ENCODE data around the gene CCT4.
"Not testable (repeated sequence)": the region's sequence is repeated elsewhere in the genome, so short reads cannot be mapped to it uniquely, and the experiment has no call there.

Gene CCT4

GRCh38 chr2:61888267-61889055 lies at the start of gene CCT4:
TSS of gene CCT4 (minus strand) at chr2:61888656. CDS start at chr2:61888507, 149 bp downstream.
- peak; percentile 90 for DNase-seq (ENCODE audit: low read depth)

GRCh38 chr2:61937886-61938285 lies 49.4 kb upstream of the CCT4 start:
- DNase-seq (ENCODE audit: low read depth), result no peak

DNA sequence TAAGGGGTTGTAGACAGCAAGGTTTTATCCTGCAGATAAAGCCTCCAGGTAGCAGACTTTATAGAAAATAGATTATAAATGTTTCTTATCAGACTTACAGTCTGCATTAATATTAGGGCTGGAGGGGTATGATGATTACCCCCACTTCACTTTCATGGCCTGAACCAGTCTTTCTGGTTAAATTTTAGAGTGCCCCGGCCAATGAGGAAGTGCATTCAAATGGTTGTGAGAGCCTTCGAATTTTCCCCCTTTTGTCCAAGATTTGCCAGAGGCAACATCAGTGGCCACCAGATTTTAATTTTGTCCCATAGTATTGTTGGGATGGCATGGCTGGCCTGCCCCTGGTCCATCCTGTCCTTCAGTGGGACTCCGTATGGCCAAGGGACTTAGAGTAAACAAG lies 48.6 kb upstream of the CCT4 start:
- no peak for DNase-seq (ENCODE audit: low read depth)

DNA sequence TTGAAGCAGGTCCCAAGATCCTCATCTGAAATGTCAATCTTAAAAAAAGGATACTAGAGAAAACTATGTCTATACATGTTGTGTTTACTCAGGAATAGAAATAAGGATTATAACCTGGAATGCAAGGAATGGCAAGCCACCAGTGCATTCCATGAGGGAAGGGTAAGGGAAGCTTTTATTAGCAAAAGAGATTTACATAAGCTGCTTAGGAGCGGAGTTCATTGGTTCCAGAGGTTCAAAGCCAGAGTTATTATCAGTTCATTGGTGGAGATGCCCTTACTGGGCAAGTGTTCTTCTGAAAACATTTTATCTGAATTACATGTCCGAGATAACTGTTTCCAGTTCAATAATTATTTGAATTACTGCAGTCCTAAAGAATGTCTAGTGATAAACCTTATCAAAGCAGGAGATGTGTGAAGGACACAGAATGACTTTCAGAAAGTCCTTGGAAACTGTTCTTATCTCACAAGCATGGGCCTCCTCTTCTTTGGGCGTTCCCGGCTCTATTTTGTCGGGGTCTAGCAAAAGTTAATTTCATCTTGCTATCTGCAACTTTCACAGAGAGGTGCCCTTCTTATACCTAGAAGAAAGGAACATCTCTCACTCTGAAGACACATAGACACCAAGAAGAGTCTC lies 40.5 kb upstream of the CCT4 start:
- DNase-seq (ENCODE audit: low read depth), result no peak

DNA sequence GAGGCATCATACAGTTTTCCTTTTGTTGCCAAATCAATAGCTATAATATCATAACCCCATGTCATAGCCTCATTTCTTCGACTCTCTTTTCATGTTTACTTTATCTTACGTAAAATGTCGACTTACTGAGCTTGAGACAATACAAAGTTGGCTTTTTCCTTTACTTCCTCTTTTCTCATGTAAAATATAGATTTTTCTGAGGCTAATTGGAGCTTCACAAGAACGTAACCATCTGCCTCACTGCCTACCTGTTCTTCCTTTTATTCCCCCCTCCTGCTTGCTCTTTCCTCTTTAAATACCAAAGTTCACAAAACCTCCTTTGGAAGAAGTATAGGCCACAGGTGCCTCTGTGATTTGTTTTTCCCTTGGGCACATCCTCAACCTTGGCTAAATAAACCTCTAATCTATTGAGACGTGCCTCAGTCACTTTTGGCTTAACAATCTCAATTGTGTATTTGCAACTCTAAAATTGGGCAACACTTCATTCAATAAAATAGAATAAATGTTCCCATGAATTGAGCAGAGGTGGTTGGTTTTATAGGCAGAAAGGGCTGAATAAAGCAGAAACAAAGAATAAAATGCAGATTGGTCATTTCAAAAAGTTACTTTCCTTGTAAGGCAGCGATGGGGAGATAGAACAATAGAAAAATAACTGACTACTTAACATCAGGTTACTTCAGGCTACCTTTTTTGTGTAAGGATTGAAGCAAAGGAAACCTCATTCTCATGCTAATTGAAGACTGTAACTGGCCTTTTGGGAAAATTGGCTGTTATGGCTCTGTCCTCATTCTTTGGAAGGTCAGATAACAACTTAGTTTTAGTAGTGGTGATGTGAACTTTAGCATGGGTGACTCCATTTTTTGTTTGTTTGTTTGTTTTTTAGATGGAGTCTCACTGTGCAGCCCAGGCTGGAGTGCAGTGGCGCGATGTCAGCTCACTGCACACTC lies 38.3 kb upstream of the CCT4 start:
- DNase-seq (ENCODE audit: low read depth), result no peak

DNA sequence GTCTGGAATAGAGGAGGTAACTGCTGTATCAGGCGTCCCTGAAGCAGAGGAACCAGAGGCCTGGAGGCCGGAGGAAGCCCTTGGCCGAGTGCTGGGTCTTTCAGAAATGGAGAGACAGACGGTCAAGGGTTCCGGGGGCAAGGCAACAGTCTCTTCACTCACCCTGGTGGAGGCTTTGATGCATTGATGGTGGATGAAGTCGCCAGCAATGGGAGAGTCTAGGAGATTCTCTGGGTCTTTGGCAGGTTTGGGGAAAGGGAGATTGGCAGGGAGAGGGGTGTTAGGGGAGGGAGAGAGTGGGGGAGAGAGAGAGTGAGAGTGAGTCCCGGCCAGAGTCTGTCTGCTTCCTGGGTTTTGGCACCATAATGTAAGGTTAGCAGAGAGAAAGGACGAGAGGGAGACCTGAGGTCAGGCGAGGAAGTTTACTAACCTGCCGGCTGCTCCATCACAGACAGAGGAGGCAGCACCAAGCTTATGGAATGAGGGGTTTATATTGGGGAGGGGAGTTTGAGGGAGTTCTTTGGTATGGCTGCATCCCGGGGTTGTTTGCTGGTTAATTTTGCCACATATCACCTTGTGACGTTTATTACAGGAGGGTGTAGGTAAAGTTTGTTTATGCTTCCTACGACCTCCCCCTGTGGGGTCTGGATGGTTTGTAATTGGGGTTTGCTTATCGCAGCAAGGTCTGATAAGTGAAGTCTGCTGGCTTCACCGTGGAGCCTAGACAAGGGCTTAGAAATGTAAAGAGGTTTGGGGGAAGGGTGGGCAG lies 36.6 kb upstream of the CCT4 start:
- no peak for DNase-seq (ENCODE audit: low read depth)

DNA sequence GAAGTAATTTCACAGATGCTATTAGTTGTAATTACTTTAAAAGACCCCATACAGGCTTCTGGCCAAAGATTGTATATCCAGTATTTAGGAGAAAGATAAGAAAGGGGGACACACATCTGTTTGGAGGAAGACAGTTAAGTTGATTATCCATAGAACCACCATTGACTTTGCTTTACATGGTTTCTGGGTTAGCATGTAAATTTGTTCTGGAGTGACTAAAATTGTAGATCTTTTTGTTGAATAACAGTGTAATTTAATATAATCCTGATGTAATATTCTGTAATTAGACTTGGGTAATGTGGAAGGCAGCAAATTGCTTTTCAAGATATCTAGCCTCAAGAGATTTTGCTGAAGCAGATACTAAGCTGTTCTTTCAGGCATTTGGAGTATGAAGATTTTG lies 34.3 kb upstream of the CCT4 start:
- no peak for DNase-seq (ENCODE audit: low read depth)

DNA sequence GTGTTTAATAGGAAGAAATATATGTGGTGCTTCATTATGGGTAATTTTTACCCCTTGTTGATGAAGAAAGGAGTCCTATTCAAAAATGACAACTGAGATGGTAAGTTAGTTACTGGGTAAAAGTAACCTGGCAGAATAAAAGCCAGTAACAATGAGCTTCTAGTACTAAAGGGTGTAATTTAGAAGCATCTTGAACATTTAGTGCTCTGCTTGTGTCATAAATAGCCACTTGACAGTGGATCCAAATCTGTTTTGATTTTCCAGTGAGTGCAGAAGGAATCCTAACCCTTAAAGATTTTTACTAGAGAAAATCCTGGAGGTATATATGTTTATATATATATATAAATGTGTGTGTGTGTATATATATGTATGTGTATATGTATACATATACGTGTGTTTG lies 32.1 kb upstream of the CCT4 start:
- DNase-seq (ENCODE audit: low read depth), result no peak

GRCh38 chr2:61914794-61915193 lies 26.3 kb upstream of the CCT4 start:
- DNase-seq (ENCODE audit: low read depth), result not testable (repeated sequence)

DNA sequence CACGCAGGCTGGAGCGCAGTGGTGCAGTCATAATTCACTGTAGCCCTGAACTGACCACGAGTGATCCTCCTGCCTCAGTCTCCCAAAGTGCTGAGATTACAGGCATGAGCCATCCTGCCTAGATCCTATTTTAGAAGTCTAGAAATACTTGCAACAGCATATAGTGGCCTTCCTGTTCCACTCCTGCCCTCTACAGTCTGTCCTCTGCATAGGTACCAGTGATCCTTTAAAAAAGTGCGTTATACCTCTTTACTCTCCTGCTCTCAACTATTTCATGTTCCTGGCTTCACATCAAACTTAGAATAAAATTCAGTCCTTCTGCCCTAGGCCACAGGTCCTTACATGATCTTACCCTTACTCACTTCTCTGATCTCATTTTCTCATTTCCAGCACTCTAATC lies 23.1 kb upstream of the CCT4 start:
- DNase-seq (ENCODE audit: low read depth), result no peak

- DNase-seq (ENCODE audit: low read depth), result no peak
Measured at GRCh38 chr2:61910603-61911002, 22.1 kb upstream of the CCT4 start.

DNA sequence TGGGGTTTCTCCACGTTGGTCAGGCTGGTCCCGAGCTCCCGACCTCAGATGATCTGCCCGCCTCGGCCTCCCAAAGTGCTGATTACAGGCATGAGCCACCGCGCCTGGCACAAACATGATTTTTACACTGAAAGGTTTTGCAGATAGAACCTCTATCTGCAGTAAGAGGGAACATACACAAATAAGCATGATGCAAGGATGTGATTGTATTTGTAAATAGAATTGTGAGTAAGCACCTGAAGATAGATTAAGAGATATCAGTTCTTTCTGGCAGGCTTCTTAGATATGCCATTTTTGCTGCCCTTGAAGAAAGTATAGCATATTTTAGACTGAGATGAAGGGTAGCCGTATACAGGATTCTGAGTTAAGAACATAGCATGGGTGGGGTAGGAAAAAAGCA lies 20.7 kb upstream of the CCT4 start:
- DNase-seq (ENCODE audit: low read depth), result no peak

- DNase-seq (ENCODE audit: low read depth), result no peak
Measured at GRCh38 chr2:61906186-61906470, 17.7 kb upstream of the CCT4 start.

GRCh38 chr2:61905372-61906185 lies 17.1 kb upstream of the CCT4 start, which contains the start of gene COMMD1:
TSS of gene COMMD1 (plus strand) at chr2:61905674. CDS start at chr2:61905679, 5 bp downstream.
- DNase-seq (ENCODE audit: low read depth), result peak; percentile 64

DNA sequence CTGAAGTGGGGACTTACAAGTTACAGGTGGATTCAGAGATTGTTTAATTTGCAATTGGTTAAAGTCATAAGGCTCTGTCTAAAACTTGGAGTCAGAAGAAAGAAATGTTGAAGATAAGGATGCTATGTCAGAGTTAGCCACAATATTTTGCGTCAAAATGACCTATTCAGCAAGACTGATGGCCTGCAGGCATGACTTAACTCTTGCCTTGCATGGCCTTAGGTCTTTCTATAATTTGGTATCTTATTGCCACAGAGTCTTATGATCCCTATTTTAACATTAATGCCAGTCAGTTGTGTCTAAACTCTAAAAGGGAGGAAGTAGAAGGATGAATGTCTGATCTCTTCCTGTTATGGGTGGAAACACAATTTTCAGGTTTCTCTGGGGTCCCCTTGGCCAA lies 11.8 kb upstream of the CCT4 start:
- no peak for DNase-seq (ENCODE audit: low read depth)

DNA sequence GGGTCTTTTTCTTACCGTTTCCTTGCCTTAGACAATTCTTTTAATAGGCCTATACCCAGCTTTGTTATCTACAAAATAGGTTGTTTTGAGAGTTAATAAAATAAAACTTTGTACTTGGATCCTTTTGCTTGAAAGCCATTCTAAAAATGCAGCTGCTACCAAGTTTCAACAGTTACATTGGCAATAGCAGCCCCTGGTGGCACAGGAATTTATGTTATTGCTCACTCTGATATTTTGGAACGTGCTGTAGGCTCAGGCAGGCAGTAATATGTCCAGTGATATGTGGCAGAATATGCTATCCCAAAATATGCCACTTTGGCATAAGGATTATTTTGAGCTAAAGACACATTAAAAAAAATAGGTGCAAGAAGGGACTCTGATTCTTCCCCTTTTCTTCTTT lies 10.4 kb upstream of the CCT4 start:
- no peak for DNase-seq (ENCODE audit: low read depth)

DNA sequence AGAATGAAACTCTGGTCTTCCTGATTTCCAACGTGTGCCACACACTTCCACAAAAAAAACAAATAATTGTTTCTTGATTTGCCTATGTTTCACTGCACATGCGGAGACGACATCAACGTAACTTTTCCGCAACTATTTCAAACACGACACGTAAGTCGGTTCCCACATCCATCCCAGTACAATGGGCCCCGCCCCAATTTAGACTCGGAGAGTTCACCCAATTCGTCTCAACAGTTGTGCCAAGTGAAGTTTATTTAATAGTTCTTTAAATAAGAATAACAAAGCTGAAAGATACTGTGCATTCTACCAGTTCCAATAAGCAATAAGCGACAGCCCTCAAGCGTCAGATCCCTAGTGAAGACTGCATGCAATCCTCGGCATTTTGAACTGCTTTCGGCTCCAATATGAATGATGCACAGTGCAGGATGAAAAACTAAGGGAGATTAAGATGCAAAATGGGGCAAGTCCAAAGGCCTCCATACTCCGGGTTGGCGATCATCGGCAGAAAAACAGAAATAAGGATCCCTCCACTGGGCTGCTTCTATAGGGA lies 664 bp downstream of the CCT4 start:
- DNase-seq (ENCODE audit: low read depth), result no peak

GRCh38 chr2:61885896-61886603 lies 2.4 kb downstream of the CCT4 start:
- no peak for DNase-seq (ENCODE audit: low read depth)

DNA sequence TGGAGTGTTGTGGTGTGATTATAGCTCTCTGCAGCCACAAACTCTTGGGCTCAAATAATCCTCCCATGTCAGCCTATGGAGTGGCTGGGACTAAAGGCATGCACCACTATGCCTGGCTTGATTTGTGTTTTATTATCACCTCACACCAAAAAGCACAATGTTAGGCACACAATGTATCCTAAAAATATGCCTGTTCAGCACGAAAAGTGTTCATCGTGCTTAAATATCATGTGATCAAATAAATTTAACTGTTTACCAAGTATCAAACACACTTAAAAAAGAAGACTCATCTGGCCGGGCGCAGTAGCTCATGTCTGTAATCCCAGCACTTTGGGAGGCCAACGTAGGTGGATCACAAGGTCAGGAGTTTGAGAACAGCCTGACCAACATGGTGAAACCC lies 5.6 kb downstream of the CCT4 start:
- DNase-seq (ENCODE audit: low read depth), result no peak

GRCh38 chr2:61879351-61879750 lies 9.1 kb downstream of the CCT4 start:
- DNase-seq (ENCODE audit: low read depth), result not testable (repeated sequence)
